Measurements from ENCODE around the gene MAGEA4.
"Not testable (repeated sequence)": the region's sequence is repeated elsewhere in the genome, so short reads cannot be mapped to it uniquely, and the experiment has no call there.

The MAGEA4 gene
- long read RNA-seq, donor 1: 0 reads
- long read RNA-seq, donor 2: 0 reads
- long read RNA-seq, donor 3: 0 reads
- long read RNA-seq, donor 4: 0 reads
- long read RNA-seq, donor 5: 0 reads
- long read RNA-seq, donor 6: 0 reads
- long read RNA-seq, donor 7: 0 reads
- long read RNA-seq, donor 8: 0 reads

GRCh38 chrX:151912780-151913179 lies at the start of gene MAGEA4:
TSS of gene MAGEA4 (plus strand) at chrX:151912889. CDS start at chrX:151923665, 10,776 bp downstream.
- DNase-seq: no peak

- no peak for DNase-seq
Measured at GRCh38 chrX:151870602-151871001, 42.1 kb upstream of the MAGEA4 start.

GRCh38 chrX:151871244-151871643 lies 41.4 kb upstream of the MAGEA4 start:
- no peak for DNase-seq

DNA sequence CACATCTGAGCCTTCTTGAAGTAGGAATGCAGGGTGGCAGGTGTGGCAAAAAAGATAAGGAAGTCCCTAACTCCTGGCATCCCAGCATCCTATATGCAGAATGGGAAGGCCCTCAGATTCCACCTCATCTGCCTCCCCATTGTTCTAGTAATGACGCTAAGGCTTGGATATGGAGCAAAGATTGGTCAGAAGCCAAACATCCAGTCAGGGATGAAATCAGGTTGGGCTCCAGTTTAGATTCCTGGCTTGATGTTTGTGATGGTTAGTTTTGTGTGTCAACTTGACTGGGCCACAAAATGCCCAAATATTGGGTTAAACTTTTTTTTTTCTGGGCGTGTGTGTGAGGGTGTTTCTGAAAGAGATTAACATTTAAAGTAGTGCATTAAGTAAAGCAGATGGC lies 39.6 kb upstream of the MAGEA4 start:
- no peak for DNase-seq

DNA sequence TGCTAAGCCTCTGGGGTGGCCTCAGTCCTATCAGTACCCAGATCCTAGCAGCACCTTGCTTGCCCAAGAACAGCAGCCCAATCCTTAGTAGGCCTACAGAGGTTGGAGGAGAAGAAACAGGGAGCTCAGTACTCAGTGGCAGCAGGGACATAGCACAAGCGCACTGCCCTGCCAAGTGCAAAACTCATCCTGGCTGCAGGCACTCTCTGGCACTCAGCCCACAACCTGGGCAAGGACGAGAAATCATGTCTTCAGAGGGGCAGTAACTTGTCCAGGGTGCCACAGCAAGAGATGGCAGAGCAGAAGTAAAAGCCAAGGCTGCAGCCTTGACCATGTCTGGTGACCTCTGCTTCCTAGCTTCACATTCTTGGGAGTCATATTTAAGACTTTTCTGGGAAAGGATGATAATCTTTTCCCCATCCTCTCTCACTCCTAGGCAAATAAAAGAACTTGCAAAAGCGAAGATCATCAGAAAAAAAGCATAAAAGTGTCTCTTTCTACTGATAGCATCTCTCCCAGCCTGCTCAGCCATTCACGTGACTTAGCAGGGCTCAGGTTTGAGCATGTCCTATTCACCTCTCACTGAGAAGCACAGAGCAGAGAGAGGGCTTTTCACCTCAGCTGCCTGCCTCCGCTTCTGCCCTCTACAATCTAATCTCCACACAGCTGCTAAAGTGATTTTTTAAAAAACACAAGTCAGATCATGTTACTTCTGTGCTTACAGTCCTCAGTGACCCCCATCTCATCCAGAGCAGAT lies 37.2 kb upstream of the MAGEA4 start:
- DNase-seq: no peak

GRCh38 chrX:151878574-151878973 lies 34.1 kb upstream of the MAGEA4 start:
- no peak for DNase-seq

DNA sequence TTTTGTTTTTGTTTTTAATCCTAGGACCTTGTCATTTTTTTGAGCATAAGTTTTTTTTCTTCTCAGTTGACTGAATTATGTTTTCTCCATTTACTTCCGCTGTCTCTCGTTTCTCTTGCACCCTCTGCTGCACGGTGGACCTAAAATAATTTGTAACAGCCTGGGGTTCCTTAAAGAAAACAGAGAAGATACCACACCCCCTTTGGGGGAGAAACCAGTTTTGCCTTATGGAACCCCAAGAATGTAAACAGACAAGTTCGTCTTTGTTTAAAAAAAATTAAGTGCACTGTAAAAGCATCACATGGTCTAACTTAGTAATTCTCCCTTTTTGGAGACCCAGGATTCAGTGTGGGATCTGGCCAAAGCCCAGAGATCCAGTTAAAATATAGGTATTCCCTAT lies 32.8 kb upstream of the MAGEA4 start:
- DNase-seq: no peak

- no peak for DNase-seq
Measured at GRCh38 chrX:151880895-151881294, 31.8 kb upstream of the MAGEA4 start.

GRCh38 chrX:151889421-151889820 lies 23.3 kb upstream of the MAGEA4 start:
- no peak for DNase-seq

- DNase-seq: no peak
Measured at GRCh38 chrX:151896734-151897474, 15.8 kb upstream of the MAGEA4 start.

DNA sequence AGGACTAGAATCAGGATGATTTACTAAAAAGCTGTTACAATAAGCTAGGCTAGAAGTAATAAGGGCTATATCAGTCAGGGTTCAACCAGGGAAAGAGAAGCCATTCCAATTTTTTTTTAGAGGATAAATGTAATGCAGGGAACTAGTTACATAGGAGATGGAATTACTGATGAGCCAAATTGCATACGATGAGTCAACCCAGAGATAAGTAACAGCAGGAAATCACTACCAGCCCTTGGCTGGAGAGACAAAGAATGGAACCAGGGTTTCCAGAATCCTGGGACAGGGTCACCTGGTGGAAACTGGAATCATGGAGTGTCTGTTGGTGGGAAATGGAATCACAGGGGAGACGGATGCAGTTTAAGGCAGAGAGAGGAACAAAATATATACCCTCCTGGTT lies 13.1 kb upstream of the MAGEA4 start:
- no peak for DNase-seq

- no peak for DNase-seq
Measured at GRCh38 chrX:151901826-151902225, 10.9 kb upstream of the MAGEA4 start.

DNA sequence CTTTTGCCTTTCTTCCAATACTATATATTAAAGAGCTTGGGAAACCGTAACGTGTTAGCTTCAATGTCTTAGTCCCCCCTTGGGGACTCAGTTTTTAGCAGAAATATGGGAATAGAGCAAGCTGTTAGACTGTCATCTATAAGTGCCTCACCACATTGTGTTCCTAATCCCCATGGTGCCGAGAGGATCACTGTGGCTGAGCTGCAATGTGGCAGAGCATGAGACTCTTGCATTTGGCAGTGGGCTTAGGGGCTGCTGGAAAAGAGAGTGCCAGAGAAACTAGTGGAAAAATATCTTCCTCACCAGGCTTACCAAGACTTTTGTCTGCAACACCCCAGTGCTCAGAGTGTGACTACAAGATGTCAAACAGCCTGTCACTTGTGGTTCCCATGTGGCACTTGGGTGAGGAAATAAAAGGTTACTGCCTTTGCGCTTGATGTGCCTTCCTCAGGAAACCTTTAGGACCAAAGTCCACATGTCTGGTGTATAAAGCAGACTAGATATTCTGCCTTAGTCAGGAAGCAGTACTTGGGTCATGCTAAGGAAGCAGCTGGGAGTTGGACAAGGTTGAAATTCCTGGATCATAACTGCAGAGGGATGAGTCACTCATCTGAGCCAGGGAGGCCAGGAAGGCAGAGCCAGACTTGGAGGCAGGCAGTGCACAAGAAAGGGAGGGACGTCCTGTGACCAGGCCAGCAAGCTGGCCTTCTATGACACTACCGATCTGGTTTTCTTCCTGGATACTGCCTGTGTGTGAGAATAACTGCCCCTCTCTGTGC lies 9.7 kb upstream of the MAGEA4 start:
- no peak for DNase-seq

GRCh38 chrX:151904989-151905388 lies 7.7 kb upstream of the MAGEA4 start:
- DNase-seq: no peak

DNA sequence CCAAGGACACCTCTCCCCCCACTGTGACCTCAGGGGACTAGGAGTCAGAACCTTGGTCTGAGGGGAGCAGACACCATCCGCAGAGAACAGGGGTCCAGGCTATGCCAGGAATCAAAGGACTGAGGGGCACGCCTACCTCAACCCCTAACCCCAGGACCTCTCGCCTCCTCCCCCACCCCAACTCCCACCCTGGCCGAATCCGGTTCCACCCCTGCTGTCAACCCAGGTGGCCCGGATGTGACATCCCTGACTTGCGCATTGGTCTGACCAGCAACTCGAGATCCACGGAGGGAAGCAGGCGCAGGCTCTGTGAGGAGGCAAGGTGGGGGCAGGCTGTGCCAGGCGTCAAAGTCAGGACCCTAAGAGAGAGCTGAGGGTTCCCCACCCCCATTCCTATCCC lies 468 bp upstream of the MAGEA4 start:
- no peak for DNase-seq

DNA sequence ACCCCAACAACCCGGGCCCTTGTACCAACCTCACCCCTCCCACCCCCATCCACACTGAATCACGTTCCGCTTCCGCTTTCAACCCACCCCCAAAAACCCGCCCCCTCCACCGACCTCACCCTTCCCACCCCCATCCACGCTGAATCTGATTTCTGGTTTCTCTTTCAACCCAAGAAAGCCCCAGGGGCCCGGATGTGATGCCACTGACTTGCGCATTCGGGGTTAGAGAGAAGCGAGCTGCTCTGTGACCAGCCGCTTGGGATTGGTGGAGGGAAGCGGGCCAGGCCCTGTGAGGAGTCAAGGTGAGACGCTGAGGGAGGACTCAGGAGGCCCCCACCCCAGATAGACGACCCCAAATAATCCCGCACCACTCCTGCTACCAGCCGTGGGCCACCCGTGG lies 6.0 kb downstream of the MAGEA4 start:
- DNase-seq: not testable (repeated sequence)

- no peak for DNase-seq
Measured at GRCh38 chrX:151919610-151920009, 6.9 kb downstream of the MAGEA4 start.

- DNase-seq: no peak
Measured at GRCh38 chrX:151920101-151920500, 7.4 kb downstream of the MAGEA4 start.

GRCh38 chrX:151920530-151920929 lies 7.8 kb downstream of the MAGEA4 start:
- DNase-seq: no peak

- no peak for DNase-seq
Measured at GRCh38 chrX:151921292-151921691, 8.6 kb downstream of the MAGEA4 start.

- no peak for DNase-seq
Measured at GRCh38 chrX:151921866-151922265, 9.2 kb downstream of the MAGEA4 start.

DNA sequence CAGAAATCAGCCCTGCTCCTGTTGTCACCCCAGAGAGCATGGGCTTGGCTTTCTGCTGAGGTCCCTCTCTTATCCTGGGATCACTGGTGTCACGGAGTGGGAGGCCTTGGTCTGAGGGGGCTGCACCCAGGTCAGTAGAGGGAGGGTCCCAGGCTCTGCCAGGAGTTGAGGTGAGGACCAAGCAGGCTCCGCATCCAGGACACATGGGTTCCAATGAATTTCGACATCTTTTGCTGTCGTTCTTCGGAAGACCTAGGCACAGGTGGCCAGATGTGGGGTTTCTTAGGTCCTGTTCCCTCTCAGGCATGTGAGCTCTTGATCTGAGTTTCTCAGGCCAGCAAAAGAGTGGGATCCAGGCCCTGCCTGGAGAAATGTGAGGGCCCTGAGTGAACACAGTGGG lies 10.0 kb downstream of the MAGEA4 start:
- DNase-seq: no peak

DNA sequence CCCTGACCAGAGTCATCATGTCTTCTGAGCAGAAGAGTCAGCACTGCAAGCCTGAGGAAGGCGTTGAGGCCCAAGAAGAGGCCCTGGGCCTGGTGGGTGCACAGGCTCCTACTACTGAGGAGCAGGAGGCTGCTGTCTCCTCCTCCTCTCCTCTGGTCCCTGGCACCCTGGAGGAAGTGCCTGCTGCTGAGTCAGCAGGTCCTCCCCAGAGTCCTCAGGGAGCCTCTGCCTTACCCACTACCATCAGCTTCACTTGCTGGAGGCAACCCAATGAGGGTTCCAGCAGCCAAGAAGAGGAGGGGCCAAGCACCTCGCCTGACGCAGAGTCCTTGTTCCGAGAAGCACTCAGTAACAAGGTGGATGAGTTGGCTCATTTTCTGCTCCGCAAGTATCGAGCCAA lies 11.0 kb downstream of the MAGEA4 start:
- DNase-seq: no peak

Data from right kidney (tissue), 9 donors.